CD4-positive, alpha-beta T cell (primary cell): ENCODE data around the gene TIAM1. TPM values are rescaled to one million over a fixed set of nuclear protein-coding genes. Genes with fewer than 3 reads are reported as not detected.

ENCODE experiments used
- ATAC-seq: fragments of 200-7000 bp; cut with Tn5 transposase; one replicate; pipeline ENCODE4 v1.10.0; 2022; ENCODE audit warnings: mild to moderate bottlenecking; ENCODE audit not compliant: poor library complexity
- CTCF ChIA-PET: fragments of 350-600 bp; sonication (Branson Sonifier 250); formaldehyde crosslinking; loops from one replicate; lab custom pipeline; 2021; ENCODE audit warnings: antibody characterized with exemption, inconsistent platforms; lab: Charles Lee
- POLR2A ChIA-PET: fragments of 350-600 bp; sonication (Branson Sonifier 250); formaldehyde crosslinking; loops from one replicate; lab custom pipeline; 2021; ENCODE audit warnings: antibody characterized with exemption, inconsistent platforms; lab: Charles Lee
- DNase-seq, 14 experiments: peaks; one replicate each; pipeline ENCODE4 v3.0.0-alpha.2; 2013 to 2020; ENCODE audit warnings: mixed read lengths in 2 of 14
- H3K27ac ChIP-seq, 2 donors: one replicate each; pipeline versions ENCODE4 v1.5.1 to v1.7.0; 2013; ENCODE audit warnings: low read length in 2 of 2, low read depth in 1 of 2, mild to moderate bottlenecking in 1 of 2
- H3K27me3 ChIP-seq, 2 experiments: 1 replicate in 1 of 2; 2 replicates in 1 of 2; pipeline versions ENCODE4 v1.6.1 to v1.7.0; 2013; ENCODE audit warnings: low read length in 2 of 2, control low read depth in 1 of 2, mild to moderate bottlenecking in 1 of 2, moderate library complexity in 1 of 2; ENCODE audit not compliant: insufficient read depth in 2 of 2, control insufficient read depth in 1 of 2
- H3K36me3 ChIP-seq: one replicate; pipeline ENCODE4 v1.6.1; 2013; ENCODE audit warnings: low read length, control low read depth; ENCODE audit not compliant: insufficient read depth
- H3K4me1 ChIP-seq: one replicate; pipeline ENCODE4 v1.6.1; 2013; ENCODE audit warnings: low read length, control low read depth; ENCODE audit not compliant: insufficient read depth
- H3K4me3 ChIP-seq: one replicate; pipeline ENCODE4 v1.5.1; 2013; ENCODE audit warnings: mild to moderate bottlenecking, low read length, moderate library complexity
- H3K9me3 ChIP-seq, 2 experiments: 1 replicate in 1 of 2; 2 replicates in 1 of 2; pipeline versions ENCODE4 v1.6.1 to v1.7.0; 2013; ENCODE audit warnings: low read length in 2 of 2, mild to moderate bottlenecking in 2 of 2, control low read depth in 1 of 2, moderate library complexity in 1 of 2; ENCODE audit not compliant: control insufficient read depth in 1 of 2, insufficient read depth in 1 of 2
- H3K27ac Mint-ChIP-seq: one replicate; pipeline ENCODE4 v1.8.0; 2020; ENCODE audit warnings: mixed read lengths
- H3K27me3 Mint-ChIP-seq: one replicate; pipeline ENCODE4 v1.8.0; 2021; ENCODE audit warnings: mixed read lengths
- H3K36me3 Mint-ChIP-seq: one replicate; pipeline ENCODE4 v1.8.0; 2021; ENCODE audit warnings: low read depth, mixed read lengths
- H3K4me1 Mint-ChIP-seq: one replicate; pipeline ENCODE4 v1.8.0; 2021; ENCODE audit warnings: low read depth, mixed read lengths
- H3K4me3 Mint-ChIP-seq: one replicate; pipeline ENCODE4 v1.8.0; 2020; ENCODE audit warnings: mild to moderate bottlenecking, mixed read lengths
- H3K9me3 Mint-ChIP-seq: one replicate; pipeline ENCODE4 v1.8.0; 2020; ENCODE audit warnings: mixed read lengths
- intact Hi-C, 2 experiments: fragments of 100-400 bp; cut with DNase I in 1 of 2; cut with micrococcal nuclease in 1 of 2; formaldehyde crosslinking; loops; one replicate each; pipeline versions ENCODE4 v1.15.1 to v1.9.0; 2023 to 2025; cut with DNase I, micrococcal nuclease
- total RNA-seq, 174 experiments: library from RNA in 2 of 174; stranded (reverse) in 2 of 174; gene quantifications; one replicate each; pipeline ENCODE4 v1.2.3 and lab custom pipeline; 2021 to 2026
- TF ChIP-seq, protein P1 (sequence below): fragments of 200-600 bp; IDR thresholded peaks from one replicate; pipeline ENCODE4 v1.8.0; 2022; ENCODE audit warnings: antibody characterized with exemption, mild to moderate bottlenecking

The TIAM1 gene
- total RNA-seq, 2 experiments from 2014 or later, result 39.6 to 39.8 TPM

DNA sequence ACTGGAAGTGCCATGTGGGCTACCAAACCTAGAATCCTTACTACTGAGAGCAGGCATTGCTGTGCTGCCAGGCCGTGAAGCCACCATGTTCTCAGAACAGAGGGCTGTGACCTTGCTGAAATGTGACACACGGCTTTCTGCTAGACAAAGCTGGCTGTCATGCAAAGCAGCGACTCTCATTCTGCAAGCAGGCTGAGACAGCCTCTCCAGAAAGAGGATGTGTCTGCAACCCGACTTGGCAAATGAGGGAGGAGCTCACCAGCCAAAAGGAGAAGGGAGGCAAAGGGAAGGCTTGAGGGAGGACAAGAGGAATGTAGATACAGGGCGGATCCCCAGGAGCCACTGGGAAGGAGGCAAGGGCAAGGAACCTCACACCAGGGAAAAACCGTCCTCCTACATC is 220.1 kb downstream of the TIAM1 start:
- TF ChIP-seq, protein P1, sequence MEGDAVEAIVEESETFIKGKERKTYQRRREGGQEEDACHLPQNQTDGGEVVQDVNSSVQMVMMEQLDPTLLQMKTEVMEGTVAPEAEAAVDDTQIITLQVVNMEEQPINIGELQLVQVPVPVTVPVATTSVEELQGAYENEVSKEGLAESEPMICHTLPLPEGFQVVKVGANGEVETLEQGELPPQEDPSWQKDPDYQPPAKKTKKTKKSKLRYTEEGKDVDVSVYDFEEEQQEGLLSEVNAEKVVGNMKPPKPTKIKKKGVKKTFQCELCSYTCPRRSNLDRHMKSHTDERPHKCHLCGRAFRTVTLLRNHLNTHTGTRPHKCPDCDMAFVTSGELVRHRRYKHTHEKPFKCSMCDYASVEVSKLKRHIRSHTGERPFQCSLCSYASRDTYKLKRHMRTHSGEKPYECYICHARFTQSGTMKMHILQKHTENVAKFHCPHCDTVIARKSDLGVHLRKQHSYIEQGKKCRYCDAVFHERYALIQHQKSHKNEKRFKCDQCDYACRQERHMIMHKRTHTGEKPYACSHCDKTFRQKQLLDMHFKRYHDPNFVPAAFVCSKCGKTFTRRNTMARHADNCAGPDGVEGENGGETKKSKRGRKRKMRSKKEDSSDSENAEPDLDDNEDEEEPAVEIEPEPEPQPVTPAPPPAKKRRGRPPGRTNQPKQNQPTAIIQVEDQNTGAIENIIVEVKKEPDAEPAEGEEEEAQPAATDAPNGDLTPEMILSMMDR, result no peak
- ATAC-seq (no peak), DNase-seq (peak in 2 of 14 experiments; percentile 33 to 34)
- ChIA-PET POLR2A (interaction anchor here (0.6 to 2.5 kb wide), 2 partner anchors 9 to 52 kb away, joined by 3 to 9 read pairs; no protein-coding TSS in a partner anchor), CTCF (no interaction called here)
- Histone ChIP-seq H3K4me3 (no peak overlapping the region), H3K9me3 (no peaks in the 10 kb centered on the region), H3K4me1 (no peaks in the 10 kb centered on the region), H3K36me3 (peaks cover 74% of the 10 kb centered on the region), H3K27me3 (no peaks in the 10 kb centered on the region), H3K27ac (no peak overlapping the region)
- Mint-ChIP-seq H3K4me3 (no peak overlapping the region), H3K9me3 (no peaks in the 10 kb centered on the region), H3K4me1 (no peaks in the 10 kb centered on the region), H3K36me3 (peaks cover 96% of the 10 kb centered on the region), H3K27ac (no peak overlapping the region), H3K27me3 (no peaks in the 10 kb centered on the region)
- intact Hi-C loops, result no loop called here

DNA sequence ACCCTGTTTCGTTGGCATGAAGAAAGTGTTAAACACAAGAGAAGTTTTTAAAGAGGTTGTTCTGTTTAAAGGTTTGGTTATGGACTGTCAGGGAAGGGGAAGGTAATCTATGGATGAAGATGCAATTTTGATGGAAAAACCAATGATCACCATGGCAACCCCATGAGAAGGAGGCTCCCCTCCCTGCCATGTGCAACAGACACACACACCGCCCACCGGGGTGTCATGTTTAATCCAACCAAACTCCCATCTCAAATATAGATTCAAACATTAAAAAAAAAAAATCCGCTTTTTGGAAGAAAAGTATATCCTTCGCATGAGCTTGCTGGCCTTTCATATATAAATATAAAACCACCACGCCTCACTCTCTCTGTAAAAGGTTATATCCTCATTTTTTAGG is 224.9 kb downstream of the TIAM1 start:
- Histone ChIP-seq H3K27me3 (no peaks in the 10 kb centered on the region), H3K27ac (no peak overlapping the region), H3K4me1 (peaks cover 4% of the 10 kb centered on the region), H3K36me3 (peaks cover 43% of the 10 kb centered on the region), H3K4me3 (no peak overlapping the region), H3K9me3 (no peaks in the 10 kb centered on the region)
- intact Hi-C loops, result no loop called here
- TF ChIP-seq, protein P1, result no peak
- no peaks in the 10 kb centered on the region for H3K9me3 Mint-ChIP-seq
- DNase-seq (no peak), ATAC-seq (no peak)
- H3K4me1 Mint-ChIP-seq, result no peaks in the 10 kb centered on the region
- no peaks in the 10 kb centered on the region for H3K27me3 Mint-ChIP-seq
- CTCF ChIA-PET, result interaction anchor here (0.7 to 1.1 kb wide), 3 partner anchors 13 to 61 kb away, joined by 3 read pairs; no protein-coding TSS in a partner anchor
- peak overlapping the region; percentile 15 for H3K27ac Mint-ChIP-seq
- H3K4me3 Mint-ChIP-seq, result no peak overlapping the region
- POLR2A ChIA-PET, result interaction anchor here (1.3 kb wide), 1 partner anchor 10 kb away, joined by 3 read pairs; no protein-coding TSS in a partner anchor
- H3K36me3 Mint-ChIP-seq, result peaks cover 66% of the 10 kb centered on the region

DNA sequence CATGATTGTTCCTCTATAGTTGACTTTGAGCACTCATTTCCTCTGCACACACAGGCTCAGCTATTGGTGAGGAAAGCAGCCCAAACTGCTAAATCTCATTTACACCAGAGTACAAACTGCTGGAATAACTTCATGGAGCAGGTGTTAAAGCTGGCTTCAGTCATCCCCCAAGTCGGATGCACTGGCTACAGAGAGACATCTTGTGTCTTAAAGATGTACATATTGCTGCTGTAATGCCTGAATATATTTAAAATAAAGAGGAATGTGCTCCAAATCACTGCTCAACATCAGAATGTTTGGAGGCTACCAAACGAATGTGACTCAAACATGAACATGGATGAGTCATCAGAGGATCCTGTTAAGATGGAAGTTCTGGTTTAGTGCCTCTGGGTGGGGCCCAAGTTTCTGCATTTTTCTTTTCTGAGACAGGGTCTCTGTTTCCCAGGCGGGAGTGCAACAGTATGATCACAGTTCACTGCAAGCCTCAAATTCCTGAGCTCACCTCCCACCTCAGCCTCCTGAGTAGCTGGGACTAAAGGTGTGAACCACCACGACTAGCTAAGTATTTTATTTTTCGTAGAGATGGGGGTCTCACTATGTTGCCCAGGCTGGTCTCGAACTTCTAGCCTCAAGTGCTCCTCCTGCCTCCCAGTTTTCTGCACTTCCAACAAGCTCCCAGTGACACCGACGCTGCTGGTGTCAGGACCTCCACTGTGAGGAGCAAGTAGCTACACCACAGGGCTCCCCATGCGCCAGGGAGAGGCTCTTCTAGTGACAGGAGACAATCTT is 226.7 kb downstream of the TIAM1 start:
- Histone ChIP-seq H3K4me1 (peaks cover 4% of the 10 kb centered on the region), H3K9me3 (no peaks in the 10 kb centered on the region), H3K4me3 (no peak overlapping the region), H3K27ac (no peak overlapping the region), H3K36me3 (peaks cover 26% of the 10 kb centered on the region), H3K27me3 (no peaks in the 10 kb centered on the region)
- ATAC-seq (no peak), DNase-seq (peak in 3 of 14 experiments; percentile 31 to 42 (median 35))
- ChIA-PET CTCF (interaction anchor here (0.6 kb wide), 1 partner anchor 31 kb away, joined by 3 read pairs; no protein-coding TSS in a partner anchor), POLR2A (interaction anchor here (0.6 to 2.3 kb wide), 3 partner anchors 10 to 63 kb away, joined by 3 to 8 read pairs (median 3); no protein-coding TSS in a partner anchor)
- H3K27ac Mint-ChIP-seq, result peak overlapping the region; percentile 9
- TF ChIP-seq, protein P1, result no peak
- intact Hi-C loops, result no loop called here
- H3K4me3 Mint-ChIP-seq, result no peak overlapping the region
- H3K36me3 Mint-ChIP-seq, result peaks cover 47% of the 10 kb centered on the region
- H3K9me3 Mint-ChIP-seq, result no peaks in the 10 kb centered on the region
- H3K27me3 Mint-ChIP-seq, result no peaks in the 10 kb centered on the region
- no peaks in the 10 kb centered on the region for H3K4me1 Mint-ChIP-seq
